Osteoblast (primary cell): ENCODE data around the gene GINS3. TPM values are rescaled to one million over a fixed set of nuclear protein-coding genes. Genes with fewer than 3 reads are reported as not detected.

ENCODE experiments used
- DNase-seq: peaks from one replicate; pipeline ENCODE4 v3.0.0; 2011; ENCODE audit warnings: low spot score, mixed read lengths; ENCODE audit not compliant: insufficient read length; ENCODE audit errors: missing footprints
- H2AFZ ChIP-seq: 2 replicates; pipeline ENCODE4 v1.6.0; 2011; ENCODE audit warnings: mild to moderate bottlenecking, low read length
- H3K27ac ChIP-seq: 2 replicates; pipeline ENCODE4 v1.5.1; 2011; ENCODE audit warnings: mild to moderate bottlenecking, low read depth, low read length, moderate library complexity
- H3K27me3 ChIP-seq: 2 replicates; pipeline ENCODE4 v1.6.0; 2012; ENCODE audit warnings: mild to moderate bottlenecking, control low read depth, inconsistent platforms, low read length, moderate library complexity; ENCODE audit not compliant: insufficient read depth
- H3K36me3 ChIP-seq: 2 replicates; pipeline ENCODE4 v1.5.1; 2011; ENCODE audit warnings: mild to moderate bottlenecking, low read length, control low read depth, moderate library complexity; ENCODE audit not compliant: insufficient read depth
- H3K4me1 ChIP-seq: 2 replicates; pipeline ENCODE4 v1.5.1; 2011; ENCODE audit warnings: mild to moderate bottlenecking, low read length, control low read depth, moderate library complexity; ENCODE audit not compliant: insufficient read depth
- H3K4me2 ChIP-seq: 2 replicates; pipeline ENCODE4 v1.6.0; 2011; ENCODE audit warnings: mild to moderate bottlenecking, low read length; ENCODE audit not compliant: insufficient read depth
- H3K4me3 ChIP-seq: fragments of 200-600 bp; sonication (generic); 3 replicates; pipeline ENCODE4 v1.5.1; 2012; ENCODE audit warnings: mild to moderate bottlenecking, low read length, inconsistent platforms; ENCODE audit not compliant: insufficient read depth
- H3K79me2 ChIP-seq: 2 replicates; pipeline ENCODE4 v1.6.0; 2012; ENCODE audit warnings: mild to moderate bottlenecking, low read length, control low read depth, inconsistent platforms; ENCODE audit not compliant: insufficient read depth
- H3K9me3 ChIP-seq: 2 replicates; pipeline ENCODE4 v1.5.1; 2011; ENCODE audit warnings: low read depth, low read length, control low read depth
- H4K20me1 ChIP-seq: 2 replicates; pipeline ENCODE4 v1.6.0; 2012; ENCODE audit warnings: mild to moderate bottlenecking, low read length, control low read depth; ENCODE audit not compliant: insufficient read depth
- total RNA-seq: library from RNA; depleted of rRNA; stranded (reverse); fragments of >200 nt; gene quantifications from 2 replicates; pipeline ENCODE4 v1.2.3, GENCODE V29; 2012
- TF ChIP-seq, protein P1 (sequence below): IDR thresholded peaks from 2 replicates; pipeline ENCODE4 v1.5.1; 2011; ENCODE audit warnings: mild to moderate bottlenecking, low read depth, low read length, moderate library complexity; ENCODE audit errors: extremely low read depth

GINS3 gene
- total RNA-seq, 1 donor: 1.1 TPM

DNA sequence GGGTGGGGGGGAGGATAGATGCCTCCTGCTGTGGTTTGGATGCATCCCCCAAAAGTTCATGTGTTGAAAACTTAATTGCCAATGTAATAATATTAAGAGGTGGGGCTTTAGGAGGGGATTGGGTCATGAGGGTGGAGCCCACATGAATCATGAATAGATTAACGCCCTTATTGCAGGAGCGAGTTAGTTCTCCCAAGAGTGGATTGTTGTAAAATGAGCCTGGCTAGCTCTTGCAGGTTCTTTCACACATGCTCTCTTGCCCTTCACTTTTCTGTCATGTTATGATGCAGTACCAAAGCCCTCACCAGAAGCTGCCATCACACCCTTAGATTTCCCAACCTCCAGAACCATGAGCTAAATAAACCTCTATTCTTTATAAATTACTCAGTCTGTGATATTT is 52.0 kb downstream of the GINS3 start:
- no peaks in the 10 kb centered on the region for H3K79me2 ChIP-seq
- H3K4me1 ChIP-seq: no peaks in the 10 kb centered on the region
- TF ChIP-seq, protein P1, sequence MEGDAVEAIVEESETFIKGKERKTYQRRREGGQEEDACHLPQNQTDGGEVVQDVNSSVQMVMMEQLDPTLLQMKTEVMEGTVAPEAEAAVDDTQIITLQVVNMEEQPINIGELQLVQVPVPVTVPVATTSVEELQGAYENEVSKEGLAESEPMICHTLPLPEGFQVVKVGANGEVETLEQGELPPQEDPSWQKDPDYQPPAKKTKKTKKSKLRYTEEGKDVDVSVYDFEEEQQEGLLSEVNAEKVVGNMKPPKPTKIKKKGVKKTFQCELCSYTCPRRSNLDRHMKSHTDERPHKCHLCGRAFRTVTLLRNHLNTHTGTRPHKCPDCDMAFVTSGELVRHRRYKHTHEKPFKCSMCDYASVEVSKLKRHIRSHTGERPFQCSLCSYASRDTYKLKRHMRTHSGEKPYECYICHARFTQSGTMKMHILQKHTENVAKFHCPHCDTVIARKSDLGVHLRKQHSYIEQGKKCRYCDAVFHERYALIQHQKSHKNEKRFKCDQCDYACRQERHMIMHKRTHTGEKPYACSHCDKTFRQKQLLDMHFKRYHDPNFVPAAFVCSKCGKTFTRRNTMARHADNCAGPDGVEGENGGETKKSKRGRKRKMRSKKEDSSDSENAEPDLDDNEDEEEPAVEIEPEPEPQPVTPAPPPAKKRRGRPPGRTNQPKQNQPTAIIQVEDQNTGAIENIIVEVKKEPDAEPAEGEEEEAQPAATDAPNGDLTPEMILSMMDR: no peak
- H2AFZ ChIP-seq: no peak overlapping the region
- H3K27me3 ChIP-seq: peaks cover 7% of the 10 kb centered on the region
- no peaks in the 10 kb centered on the region for H4K20me1 ChIP-seq
- no peaks in the 10 kb centered on the region for H3K9me3 ChIP-seq
- no peak for DNase-seq
- H3K4me3 ChIP-seq: no peak overlapping the region
- H3K36me3 ChIP-seq: no peaks in the 10 kb centered on the region
- no peak overlapping the region for H3K27ac ChIP-seq
- no peak overlapping the region for H3K4me2 ChIP-seq

DNA sequence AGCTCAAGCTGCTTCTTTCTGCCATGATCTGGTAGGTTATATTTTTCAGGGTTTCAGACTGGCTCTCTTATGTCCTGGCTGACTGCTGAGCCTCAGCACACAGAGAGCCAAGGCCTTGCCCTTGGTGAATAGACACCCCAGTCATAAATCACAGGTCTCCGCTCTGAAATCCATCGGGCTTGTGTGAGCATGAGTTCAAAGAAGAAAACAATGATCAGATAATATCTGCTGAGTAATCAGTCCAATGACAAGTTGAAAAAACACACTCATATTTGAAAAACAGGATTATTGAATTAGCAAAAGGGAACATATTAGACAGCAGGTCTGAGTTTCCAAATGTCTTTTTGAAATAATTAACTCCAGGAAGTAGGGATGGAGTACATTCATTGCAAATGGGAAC is 56.6 kb downstream of the GINS3 start:
- no peaks in the 10 kb centered on the region for H4K20me1 ChIP-seq
- no peak overlapping the region for H2AFZ ChIP-seq
- DNase-seq: no peak
- no peak overlapping the region for H3K27ac ChIP-seq
- H3K4me3 ChIP-seq: no peak overlapping the region
- H3K27me3 ChIP-seq: peaks cover 9% of the 10 kb centered on the region
- no peaks in the 10 kb centered on the region for H3K9me3 ChIP-seq
- no peak overlapping the region for H3K4me2 ChIP-seq
- TF ChIP-seq, protein P1: no peak
- H3K4me1 ChIP-seq: no peaks in the 10 kb centered on the region
- H3K36me3 ChIP-seq: no peaks in the 10 kb centered on the region
- H3K79me2 ChIP-seq: no peaks in the 10 kb centered on the region

GRCh38 chr16:58449306-58449705 is 57.0 kb downstream of the GINS3 start:
- no peaks in the 10 kb centered on the region for H3K36me3 ChIP-seq
- H4K20me1 ChIP-seq: no peaks in the 10 kb centered on the region
- H3K4me2 ChIP-seq: no peak overlapping the region
- H3K4me3 ChIP-seq: no peak overlapping the region
- no peaks in the 10 kb centered on the region for H3K79me2 ChIP-seq
- H2AFZ ChIP-seq: no peak overlapping the region
- TF ChIP-seq, protein P1: no peak
- no peaks in the 10 kb centered on the region for H3K4me1 ChIP-seq
- no peak overlapping the region for H3K27ac ChIP-seq
- H3K27me3 ChIP-seq: peaks cover 8% of the 10 kb centered on the region
- no peaks in the 10 kb centered on the region for H3K9me3 ChIP-seq
- DNase-seq: no peak

DNA sequence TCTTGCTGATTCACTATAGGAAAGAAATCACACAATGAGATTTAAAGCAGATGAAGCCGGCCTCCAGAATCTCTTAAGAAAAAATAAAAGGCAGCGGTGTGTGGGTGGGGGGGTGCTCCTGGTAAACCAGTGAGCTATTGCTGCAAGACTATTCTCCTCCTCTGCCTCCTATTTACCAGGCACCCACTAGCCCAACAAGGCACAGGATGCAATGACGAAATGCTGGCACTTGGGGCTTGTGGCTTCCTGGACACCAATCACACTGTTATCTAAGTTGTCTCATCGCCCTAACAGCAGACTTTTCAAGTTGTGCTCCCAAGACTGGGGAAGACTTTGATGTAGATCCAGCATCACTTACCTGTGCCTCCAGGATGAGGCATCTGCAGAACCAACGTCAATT is 57.5 kb downstream of the GINS3 start:
- no peak overlapping the region for H3K4me3 ChIP-seq
- H3K36me3 ChIP-seq: no peaks in the 10 kb centered on the region
- TF ChIP-seq, protein P1: no peak
- no peak overlapping the region for H3K27ac ChIP-seq
- no peak overlapping the region for H3K4me2 ChIP-seq
- DNase-seq: no peak
- H4K20me1 ChIP-seq: no peaks in the 10 kb centered on the region
- no peaks in the 10 kb centered on the region for H3K9me3 ChIP-seq
- H2AFZ ChIP-seq: no peak overlapping the region
- no peaks in the 10 kb centered on the region for H3K79me2 ChIP-seq
- peaks cover 8% of the 10 kb centered on the region for H3K27me3 ChIP-seq
- H3K4me1 ChIP-seq: no peaks in the 10 kb centered on the region
